H1 (cell line): Measurements from ENCODE around the gene ALLC. TPM values are rescaled to one million over a fixed set of nuclear protein-coding genes. Genes with fewer than 3 reads are reported as not detected.

Source experiments
- KDM5A ChIP-seq: fragments of 200-600 bp; IDR thresholded peaks from 2 replicates; pipeline ENCODE4 v1.7.1; 2012; ENCODE audit warnings: mild to moderate bottlenecking, low read length, inconsistent platforms, mixed read lengths
- polyA plus RNA-seq, 7 experiments: library from polyadenylated mRNA; depleted of rRNA in 3 of 7; stranded (reverse) in 5 of 7; unstranded in 2 of 7; fragments of >200 nt in 5 of 7; fragments of 200-250 nt in 2 of 7; gene quantifications; 1 replicate in 5 of 7; 2 replicates in 1 of 7; 4 replicates in 1 of 7; pipeline versions ENCODE4 v1.2.1 to v1.2.3, GENCODE V29; 2011 to 2013; ENCODE audit warnings: missing spikeins in 2 of 7, mixed read lengths in 2 of 7
- total RNA-seq: library from RNA; stranded (reverse); fragmentation: NEBNext Ultra II Directional; extraction: Animal tissue kit (Norgen Biotek cat#: 25700); gene quantifications from 2 replicates; pipeline ENCODE4 v1.2.1, GENCODE V29; 2021

The ALLC gene
- total and polyA plus RNA-seq, 2 of the 8 experiments (the other 6 are each of a cell fraction or from before 2014, with no cell fraction given) = not detected

GRCh38 chr2:3745920-3746319, 87.9 kb downstream of the ALLC start (continued):
- TF ChIP-seq KDM5A = no peak
